ENCODE measurements around the gene TESPA1.

TESPA1 gene

DNA sequence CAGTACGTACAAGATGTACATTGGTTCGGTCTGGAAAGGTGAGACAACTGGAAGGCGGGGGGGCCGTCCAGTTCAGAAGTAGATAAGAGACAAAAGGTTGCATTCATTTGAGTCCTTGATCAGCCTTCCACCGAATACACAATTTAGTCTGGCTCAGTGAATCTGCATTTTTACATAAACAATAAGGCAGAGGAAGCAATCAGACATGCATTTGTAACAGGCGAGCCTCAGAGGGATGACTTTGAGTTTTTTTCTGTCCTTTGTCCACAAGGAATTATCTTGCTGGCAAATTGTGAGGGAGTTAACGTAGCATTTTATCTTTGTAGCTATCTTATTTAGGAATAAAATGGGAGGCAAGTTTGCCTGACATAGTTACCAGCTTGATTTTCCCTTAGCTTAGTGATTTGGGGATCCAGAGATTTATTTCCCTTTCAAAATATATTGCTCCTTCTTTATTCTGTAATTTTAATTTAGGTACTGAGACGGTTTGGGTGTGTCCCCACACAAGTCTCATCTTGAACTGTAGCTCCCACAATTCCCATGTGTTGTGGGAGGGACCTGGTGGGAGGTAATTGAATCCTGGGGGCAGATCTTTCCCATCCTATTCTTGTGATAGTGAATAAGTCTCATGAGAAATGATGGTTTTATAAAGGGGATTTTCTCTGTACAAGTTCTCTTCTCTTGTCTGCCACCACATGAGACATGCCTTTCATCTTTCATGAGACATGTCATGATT, 59.4 kb downstream of the TESPA1 start:
- DNase-seq (ENCODE audit: insufficient read length, low spot score) (no peak), FAIRE-seq (no peak)
- TF ChIP-seq POLR2A (IDR thresholded peaks at IDR 0.05; ENCODE audit: low read depth, low read length) (no peak), TAF1 (IDR thresholded peaks at IDR 0.05; ENCODE audit: low read depth, low read length) (no peak), POLR2AphosphoS5 (IDR thresholded peaks at IDR 0.05; ENCODE audit: low read depth, low read length) (no peak), POU2F2 (IDR thresholded peaks at IDR 0.05; ENCODE audit: low read depth, low read length) (no peak), PAX5 (IDR thresholded peaks at IDR 0.05; ENCODE audit: insufficient read depth, low read length, severe bottlenecking) (no peak), SPI1 (IDR thresholded peaks at IDR 0.05; ENCODE audit: low read depth, low read length) (no peak)

DNA sequence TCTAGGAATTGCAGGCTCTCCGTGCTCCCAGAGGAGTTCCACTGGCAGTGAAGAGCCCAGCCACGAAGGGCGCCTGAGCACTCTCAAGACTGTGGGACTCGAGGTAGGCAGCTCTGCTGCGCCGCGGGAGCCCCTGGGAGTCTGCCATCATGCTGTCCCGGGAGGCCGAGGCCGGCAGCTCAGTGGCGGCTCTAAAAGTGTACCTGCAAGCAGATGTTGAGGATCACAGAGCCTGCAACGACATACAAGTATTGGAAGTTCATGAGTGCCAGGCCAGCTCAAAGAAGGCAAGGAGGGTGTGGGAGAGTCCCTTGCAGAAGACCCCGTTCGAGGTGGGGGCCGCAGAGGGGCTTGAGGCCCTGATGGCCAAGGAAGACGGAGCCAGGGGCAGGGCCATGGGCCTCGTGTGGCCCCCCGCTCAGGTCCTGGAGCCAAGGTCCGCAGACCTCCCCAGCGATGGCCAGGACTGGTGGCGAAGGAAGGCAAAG, 67.5 kb downstream of the TESPA1 start:
- FAIRE-seq (no peak), DNase-seq (ENCODE audit: insufficient read length, low spot score) (no peak)
- TF ChIP-seq POU2F2 (IDR thresholded peaks at IDR 0.05; ENCODE audit: low read depth, low read length) (no peak), SPI1 (IDR thresholded peaks at IDR 0.05; ENCODE audit: low read depth, low read length) (no peak), POLR2AphosphoS5 (IDR thresholded peaks at IDR 0.05; ENCODE audit: low read depth, low read length) (no peak)

Data from GM12891 (cell line).